Measurements from ENCODE around the gene TAGLN2.

Gene TAGLN2

DNA sequence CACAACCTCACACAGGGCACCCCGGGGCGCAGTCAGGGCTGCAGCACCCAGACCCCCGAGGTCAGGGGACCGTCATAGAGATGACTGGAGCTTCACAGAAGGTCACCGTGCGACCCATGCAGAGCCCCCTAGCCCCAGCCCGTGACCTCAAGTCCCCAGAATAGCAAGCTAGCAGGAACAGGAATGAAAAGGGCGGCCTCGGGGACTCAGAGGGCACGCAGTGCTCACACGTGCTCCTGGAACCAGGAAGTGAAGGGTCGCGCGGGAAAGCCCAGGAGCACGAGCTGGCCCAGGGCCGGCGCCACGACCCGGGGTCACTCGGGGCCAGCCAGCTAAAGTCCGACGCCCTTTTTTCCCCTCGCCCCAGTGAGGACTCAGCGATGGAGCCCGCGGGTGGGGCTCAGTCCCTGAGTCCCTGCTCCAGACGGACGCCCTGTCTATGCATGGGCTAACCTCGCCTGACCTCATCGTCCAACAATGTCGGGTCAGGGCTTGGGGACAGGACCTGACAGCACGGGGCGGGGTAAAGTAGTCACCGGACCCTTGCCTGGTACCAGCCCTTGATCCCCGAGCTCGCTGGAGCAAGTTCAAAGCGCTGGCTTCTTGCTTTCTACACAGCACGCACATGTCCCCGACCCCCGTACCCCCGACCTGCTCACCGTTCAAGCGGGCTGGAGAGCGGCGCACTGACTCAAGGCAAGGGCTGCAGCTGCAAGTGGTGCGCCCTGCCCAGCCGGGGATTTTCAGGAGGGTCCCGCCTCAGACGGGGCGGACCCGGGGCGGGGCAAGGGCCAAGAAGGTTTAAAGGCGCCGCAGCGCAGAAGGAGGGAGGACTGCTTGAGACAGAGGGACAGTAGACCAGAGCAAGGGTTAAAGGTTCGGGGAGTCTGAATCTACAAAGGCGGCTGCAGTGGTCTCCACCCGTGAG, at the start of gene TAGLN2:
Gene TAGLN2 (minus strand): TSS at position 717 of the 928 bp plus-strand sequence. CDS start 4,998 bp downstream, outside the sequence.
- Histone ChIP-seq H3K4me2 (ENCODE audit: low read length) (peak within 1 kb of the TSS; percentile 58), H2AFZ (peak within 1 kb of the TSS; percentile 80), H3K79me2 (no peaks in the 10 kb centered on the region), H3K36me3 (ENCODE audit: control insufficient read depth, insufficient read depth, low read length) (no peaks in the 10 kb centered on the region), H3K27me3 (ENCODE audit: control insufficient read depth, insufficient read depth, low read length) (no peaks in the 10 kb centered on the region), H3K27ac (peak within 1 kb of the TSS; percentile 84), H3K4me1 (peaks cover 13% of the 10 kb centered on the region), H3K9me3 (ENCODE audit: control insufficient read depth, low read length) (no peaks in the 10 kb centered on the region), H3K4me3 (ENCODE audit: low read depth, low read length) (peak within 1 kb of the TSS; percentile 85), H3K9ac (peak within 1 kb of the TSS; percentile 76)
- TF ChIP-seq, protein P1, sequence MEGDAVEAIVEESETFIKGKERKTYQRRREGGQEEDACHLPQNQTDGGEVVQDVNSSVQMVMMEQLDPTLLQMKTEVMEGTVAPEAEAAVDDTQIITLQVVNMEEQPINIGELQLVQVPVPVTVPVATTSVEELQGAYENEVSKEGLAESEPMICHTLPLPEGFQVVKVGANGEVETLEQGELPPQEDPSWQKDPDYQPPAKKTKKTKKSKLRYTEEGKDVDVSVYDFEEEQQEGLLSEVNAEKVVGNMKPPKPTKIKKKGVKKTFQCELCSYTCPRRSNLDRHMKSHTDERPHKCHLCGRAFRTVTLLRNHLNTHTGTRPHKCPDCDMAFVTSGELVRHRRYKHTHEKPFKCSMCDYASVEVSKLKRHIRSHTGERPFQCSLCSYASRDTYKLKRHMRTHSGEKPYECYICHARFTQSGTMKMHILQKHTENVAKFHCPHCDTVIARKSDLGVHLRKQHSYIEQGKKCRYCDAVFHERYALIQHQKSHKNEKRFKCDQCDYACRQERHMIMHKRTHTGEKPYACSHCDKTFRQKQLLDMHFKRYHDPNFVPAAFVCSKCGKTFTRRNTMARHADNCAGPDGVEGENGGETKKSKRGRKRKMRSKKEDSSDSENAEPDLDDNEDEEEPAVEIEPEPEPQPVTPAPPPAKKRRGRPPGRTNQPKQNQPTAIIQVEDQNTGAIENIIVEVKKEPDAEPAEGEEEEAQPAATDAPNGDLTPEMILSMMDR (IDR thresholded peaks at IDR 0.05): no peak

DNA sequence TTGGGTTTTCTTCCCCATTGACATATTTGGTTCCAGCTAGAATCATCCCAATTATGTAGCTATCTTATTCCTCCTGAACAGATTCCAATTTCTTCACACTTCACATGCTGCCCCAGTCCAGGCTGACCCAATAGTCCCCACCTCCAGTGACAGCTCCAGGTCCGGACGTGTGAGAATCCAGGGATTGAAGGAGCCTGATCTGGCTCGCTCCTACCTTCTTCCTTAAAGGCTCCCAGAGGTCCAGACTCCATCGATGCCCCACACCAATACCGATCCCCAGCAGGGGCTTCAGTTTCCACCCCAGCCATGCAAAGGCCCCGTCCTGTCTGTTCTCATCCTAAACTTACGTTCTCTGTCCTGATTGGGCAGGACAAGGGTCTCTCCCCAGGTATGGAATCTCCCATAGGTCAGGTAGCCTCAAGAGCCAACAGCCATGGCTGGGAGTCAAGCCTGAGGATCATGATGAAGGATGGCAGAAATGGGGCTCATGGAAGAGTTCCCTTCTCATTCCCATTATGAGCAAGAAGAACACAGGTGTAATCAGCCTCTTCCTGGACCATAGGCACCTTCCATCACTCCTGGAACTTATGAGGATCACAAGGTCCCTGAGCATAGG, 49.2 kb upstream of the TAGLN2 start:
- H3K36me3 ChIP-seq (ENCODE audit: control insufficient read depth, insufficient read depth, low read length): no peaks in the 10 kb centered on the region
- H3K4me3 ChIP-seq (ENCODE audit: low read depth, low read length): no peak overlapping the region
- H3K79me2 ChIP-seq: no peaks in the 10 kb centered on the region
- H3K9ac ChIP-seq: no peak overlapping the region
- no peak overlapping the region for H3K27ac ChIP-seq
- H3K4me1 ChIP-seq: no peaks in the 10 kb centered on the region
- H3K27me3 ChIP-seq (ENCODE audit: control insufficient read depth, insufficient read depth, low read length): no peaks in the 10 kb centered on the region
- TF ChIP-seq, protein P1 (IDR thresholded peaks at IDR 0.05): no peak
- H3K9me3 ChIP-seq (ENCODE audit: control insufficient read depth, low read length): no peaks in the 10 kb centered on the region
- no peak overlapping the region for H3K4me2 ChIP-seq (ENCODE audit: low read length)
- H2AFZ ChIP-seq: no peak overlapping the region

DNA sequence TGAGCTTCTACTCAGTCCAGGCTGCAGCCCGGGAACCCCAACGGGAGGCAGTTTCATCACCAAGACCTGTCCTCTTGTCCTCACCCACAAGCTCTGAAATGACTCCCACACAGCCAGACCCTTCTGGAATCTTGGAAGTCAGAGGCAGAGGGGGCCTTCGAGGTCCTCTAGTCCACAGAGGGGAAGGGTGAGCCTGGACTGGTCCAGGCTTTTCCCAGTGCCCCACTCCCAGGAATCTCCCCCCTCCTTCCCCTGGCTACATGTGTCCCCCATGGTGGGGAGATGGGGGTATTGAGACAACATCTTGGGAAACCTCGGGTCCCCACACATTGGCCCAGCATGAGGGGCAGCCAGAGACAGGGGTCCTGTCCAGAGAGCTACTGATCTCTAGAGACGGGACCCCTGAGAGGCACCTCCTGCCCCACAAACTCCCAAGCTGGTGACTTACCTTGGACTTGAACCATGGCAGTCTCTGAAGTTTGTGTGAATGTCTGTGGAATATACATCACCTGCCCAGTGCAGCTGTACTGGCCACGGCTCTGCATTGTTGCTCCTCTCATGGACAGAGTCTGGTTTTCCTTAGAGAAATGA, 48.1 kb upstream of the TAGLN2 start:
- Histone ChIP-seq H3K9me3 (ENCODE audit: control insufficient read depth, low read length) (no peaks in the 10 kb centered on the region), H2AFZ (no peak overlapping the region), H3K36me3 (ENCODE audit: control insufficient read depth, insufficient read depth, low read length) (no peaks in the 10 kb centered on the region), H3K27ac (no peak overlapping the region), H3K4me3 (ENCODE audit: low read depth, low read length) (no peak overlapping the region), H3K27me3 (ENCODE audit: control insufficient read depth, insufficient read depth, low read length) (no peaks in the 10 kb centered on the region), H3K9ac (no peak overlapping the region), H3K79me2 (no peaks in the 10 kb centered on the region), H3K4me2 (ENCODE audit: low read length) (no peak overlapping the region), H3K4me1 (no peaks in the 10 kb centered on the region)
- TF ChIP-seq, protein P1 (IDR thresholded peaks at IDR 0.05): no peak

DNA sequence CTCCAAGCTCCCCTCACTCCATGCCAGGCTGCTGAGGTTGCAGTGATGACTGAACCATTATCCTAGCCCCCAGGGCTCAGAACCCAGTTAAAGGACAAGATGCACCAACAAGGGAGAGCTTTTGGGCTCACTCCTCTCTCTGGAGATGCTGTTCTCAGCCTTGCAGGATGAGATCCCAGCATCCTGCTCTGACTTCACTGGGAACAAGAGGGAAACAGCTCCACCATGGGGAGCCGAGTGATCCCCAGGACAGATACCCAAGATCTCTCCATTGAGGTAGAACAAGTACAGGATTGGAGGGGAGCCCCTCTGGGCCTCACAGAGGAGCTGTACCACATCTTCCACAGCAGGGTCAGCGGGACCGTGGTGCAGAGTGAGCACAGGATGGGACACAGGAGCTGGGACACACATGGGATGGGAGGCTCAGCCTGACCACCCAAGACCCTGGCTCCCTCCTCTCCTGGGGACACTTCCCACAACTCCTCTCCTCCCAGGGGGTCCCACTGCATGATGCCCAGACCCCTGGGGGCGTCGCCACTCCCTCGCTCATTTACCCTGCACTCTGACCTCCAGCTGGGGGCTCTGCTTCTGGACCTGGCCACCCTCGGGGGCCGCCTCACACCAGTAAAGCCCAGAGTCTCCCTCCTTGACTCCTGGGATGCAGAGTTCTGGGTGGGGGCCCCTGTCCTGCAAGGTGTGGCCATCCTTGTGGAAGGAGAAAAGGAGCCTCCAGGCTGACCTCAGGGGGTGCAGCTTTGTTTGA, 47.3 kb upstream of the TAGLN2 start:
- no peaks in the 10 kb centered on the region for H3K36me3 ChIP-seq (ENCODE audit: control insufficient read depth, insufficient read depth, low read length)
- no peaks in the 10 kb centered on the region for H3K79me2 ChIP-seq
- no peak overlapping the region for H3K4me3 ChIP-seq (ENCODE audit: low read depth, low read length)
- H3K27me3 ChIP-seq (ENCODE audit: control insufficient read depth, insufficient read depth, low read length): no peaks in the 10 kb centered on the region
- H3K9me3 ChIP-seq (ENCODE audit: control insufficient read depth, low read length): no peaks in the 10 kb centered on the region
- H3K4me1 ChIP-seq: no peaks in the 10 kb centered on the region
- TF ChIP-seq, protein P1 (IDR thresholded peaks at IDR 0.05): no peak
- H3K4me2 ChIP-seq (ENCODE audit: low read length): no peak overlapping the region
- no peak overlapping the region for H3K9ac ChIP-seq
- H3K27ac ChIP-seq: no peak overlapping the region
- H2AFZ ChIP-seq: no peak overlapping the region

Measured in parathyroid adenoma (tissue), 2 donors.